Tibial nerve (tissue), 4 donors: ENCODE data around the gene SLC2A14. TPM values are rescaled to one million over a fixed set of nuclear protein-coding genes. Genes with fewer than 3 reads are reported as not detected.
"Not testable (repeated sequence)": the region's sequence is repeated elsewhere in the genome, so short reads cannot be mapped to it uniquely, and the experiment has no call there.

ENCODE experiments used
- DNase-seq, 2 donors: peaks; one replicate each; pipeline ENCODE4 v3.0.0-alpha.2; 2019; ENCODE audit warnings: low spot score in 2 of 2
- H3K27ac ChIP-seq, 4 donors: fragments of 200-600 bp; sonication (generic) in 3 of 4; one replicate each; pipeline ENCODE4 v1.5.1; 2017 to 2019; ENCODE audit warnings: mild to moderate bottlenecking in 1 of 4
- H3K27me3 ChIP-seq, 2 donors: fragments of 200-600 bp; sonication (generic) in 1 of 2; one replicate each; pipeline versions ENCODE4 v1.5.1 to v1.6.0; 2017 to 2019
- H3K36me3 ChIP-seq, 3 donors: fragments of 200-600 bp; sonication (generic); one replicate each; pipeline ENCODE4 v1.5.1; 2018 to 2019
- H3K4me1 ChIP-seq, 4 donors: fragments of 200-600 bp; sonication (generic) in 3 of 4; one replicate each; pipeline ENCODE4 v1.5.1; 2017 to 2019
- H3K4me3 ChIP-seq, 4 donors: fragments of 200-600 bp; sonication (generic) in 3 of 4; one replicate each; pipeline ENCODE4 v1.5.1; 2017 to 2019; ENCODE audit warnings: mild to moderate bottlenecking in 1 of 4, moderate library complexity in 1 of 4
- H3K9me3 ChIP-seq, 4 donors: fragments of 200-600 bp; sonication (generic) in 3 of 4; one replicate each; pipeline ENCODE4 v1.5.1; 2017 to 2019
- EP300 ChIP-seq, 2 donors: sonication (generic); formaldehyde crosslinking; IDR thresholded peaks; one replicate each; pipeline ENCODE4 v1.6.1; 2017; ENCODE audit warnings: antibody characterized with exemption in 2 of 2, mild to moderate bottlenecking in 1 of 2
- POLR2A ChIP-seq, 2 donors: fragments of 450-650 bp; IDR thresholded peaks; one replicate each; pipeline ENCODE4 v1.6.1; 2017; ENCODE audit warnings: antibody characterized with exemption in 2 of 2, mild to moderate bottlenecking in 2 of 2, moderate library complexity in 2 of 2
- WGBS, 2 donors: methylation state at CpG; one replicate each; pipeline ENCODE4 v1.1.5; 2018; 5-methylcytosine and 5-hydroxymethylcytosine counted together
- total RNA-seq, 4 donors: library from RNA; depleted of rRNA; stranded (reverse); fragments of >200 nt; gene quantifications; one replicate each; pipeline ENCODE4 v1.1.0, GENCODE V29; 2016
- TF ChIP-seq, protein P1 (sequence below), 5 experiments: fragments of 200-600 bp in 3 of 5; fragments of 450-650 bp in 2 of 5; sonication (generic) in 3 of 5; IDR thresholded peaks; one replicate each; pipeline ENCODE4 v1.5.1; 2016 to 2019; ENCODE audit warnings: antibody characterized with exemption in 5 of 5, mild to moderate bottlenecking in 3 of 5, moderate library complexity in 2 of 5

The SLC2A14 gene
- total RNA-seq, 4 donors from 2014 or later = 3.7 to 26.7 (median 4.4) TPM; not detected in 1

DNA sequence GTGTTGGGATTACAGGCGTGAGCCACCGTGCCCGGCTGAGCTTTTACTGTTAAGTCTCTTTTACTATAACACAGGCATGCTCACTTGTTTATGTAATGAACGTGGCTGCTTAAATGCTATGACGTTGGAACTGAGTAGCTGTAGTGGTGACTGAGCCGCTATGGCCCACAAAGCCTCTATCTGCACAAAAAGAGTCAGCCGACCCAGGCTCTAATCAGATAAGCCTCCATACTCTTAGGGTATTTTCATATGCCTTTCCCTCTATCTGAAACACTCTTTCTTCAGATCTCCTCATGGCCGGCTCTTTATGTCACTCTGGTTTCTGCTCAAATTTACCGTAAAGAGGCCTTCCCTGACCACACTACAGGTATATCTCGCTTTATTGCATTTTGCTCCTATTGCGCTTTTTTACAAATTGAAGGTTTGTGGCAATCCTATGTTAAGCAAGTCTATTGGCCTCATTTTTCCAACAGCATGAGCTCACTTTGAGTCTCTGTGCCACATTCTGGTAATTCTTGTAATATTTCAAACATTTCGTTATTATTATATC is 8.0 kb downstream of the SLC2A14 start:
- DNase-seq = no peak
- Histone ChIP-seq H3K4me3 (no peak overlapping the region), H3K27ac (no peak overlapping the region), H3K36me3 (no peaks in the 10 kb centered on the region), H3K27me3 (no peaks in the 10 kb centered on the region), H3K9me3 (no peaks in the 10 kb centered on the region), H3K4me1 (peaks cover 0 to 13% (median 0%) of the 10 kb centered on the region in 4 donors)
- WGBS, 2 donors = 82 to 90% methylated on average over 12 of the region's 12 CpGs
- TF ChIP-seq POLR2A (IDR thresholded peaks at IDR 0.05) (no peak), EP300 (IDR thresholded peaks at IDR 0.05) (no peak)
- TF ChIP-seq, protein P1, sequence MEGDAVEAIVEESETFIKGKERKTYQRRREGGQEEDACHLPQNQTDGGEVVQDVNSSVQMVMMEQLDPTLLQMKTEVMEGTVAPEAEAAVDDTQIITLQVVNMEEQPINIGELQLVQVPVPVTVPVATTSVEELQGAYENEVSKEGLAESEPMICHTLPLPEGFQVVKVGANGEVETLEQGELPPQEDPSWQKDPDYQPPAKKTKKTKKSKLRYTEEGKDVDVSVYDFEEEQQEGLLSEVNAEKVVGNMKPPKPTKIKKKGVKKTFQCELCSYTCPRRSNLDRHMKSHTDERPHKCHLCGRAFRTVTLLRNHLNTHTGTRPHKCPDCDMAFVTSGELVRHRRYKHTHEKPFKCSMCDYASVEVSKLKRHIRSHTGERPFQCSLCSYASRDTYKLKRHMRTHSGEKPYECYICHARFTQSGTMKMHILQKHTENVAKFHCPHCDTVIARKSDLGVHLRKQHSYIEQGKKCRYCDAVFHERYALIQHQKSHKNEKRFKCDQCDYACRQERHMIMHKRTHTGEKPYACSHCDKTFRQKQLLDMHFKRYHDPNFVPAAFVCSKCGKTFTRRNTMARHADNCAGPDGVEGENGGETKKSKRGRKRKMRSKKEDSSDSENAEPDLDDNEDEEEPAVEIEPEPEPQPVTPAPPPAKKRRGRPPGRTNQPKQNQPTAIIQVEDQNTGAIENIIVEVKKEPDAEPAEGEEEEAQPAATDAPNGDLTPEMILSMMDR (IDR thresholded peaks at IDR 0.05) = no peak

GRCh38 chr12:7862814-7863348 is 9.8 kb downstream of the SLC2A14 start:
- H3K36me3 ChIP-seq, DNase-seq, H3K4me3 ChIP-seq, H3K27ac ChIP-seq, H3K27me3 ChIP-seq, H3K9me3 ChIP-seq: not testable (repeated sequence)
- 74 to 77% methylated on average over 20 of the region's 20 CpGs for WGBS, 2 donors
- H3K4me1 ChIP-seq = peaks cover 0 to 15% (median 0%) of the 10 kb centered on the region in 4 donors

DNA sequence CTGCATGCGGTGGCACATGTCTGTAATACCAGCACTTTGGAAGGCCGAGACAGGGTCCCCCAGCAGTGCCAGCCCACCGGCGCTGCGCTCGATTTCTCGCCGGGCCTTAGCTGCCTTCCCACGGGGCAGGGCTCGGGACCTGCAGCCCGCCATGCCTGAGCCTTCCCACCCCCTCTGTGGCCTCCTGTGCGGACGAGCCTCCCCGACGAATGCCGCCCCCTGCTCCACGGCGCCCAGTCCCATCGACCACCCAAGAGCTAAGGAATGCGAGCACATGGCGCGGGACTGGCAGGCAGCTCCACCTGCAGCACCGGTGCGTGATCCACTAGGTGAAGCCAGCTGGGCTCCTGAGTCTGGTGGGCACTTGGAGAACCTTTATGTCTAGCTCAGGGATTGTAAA is 10.4 kb downstream of the SLC2A14 start:
- WGBS, 2 donors = 92 to 95% methylated on average over 24 of the region's 24 CpGs
- not testable (repeated sequence) for H3K27ac ChIP-seq, H3K27me3 ChIP-seq, H3K4me3 ChIP-seq, H3K9me3 ChIP-seq, H3K36me3 ChIP-seq, DNase-seq
- H3K4me1 ChIP-seq = peaks cover 0 to 15% (median 0%) of the 10 kb centered on the region in 4 donors

DNA sequence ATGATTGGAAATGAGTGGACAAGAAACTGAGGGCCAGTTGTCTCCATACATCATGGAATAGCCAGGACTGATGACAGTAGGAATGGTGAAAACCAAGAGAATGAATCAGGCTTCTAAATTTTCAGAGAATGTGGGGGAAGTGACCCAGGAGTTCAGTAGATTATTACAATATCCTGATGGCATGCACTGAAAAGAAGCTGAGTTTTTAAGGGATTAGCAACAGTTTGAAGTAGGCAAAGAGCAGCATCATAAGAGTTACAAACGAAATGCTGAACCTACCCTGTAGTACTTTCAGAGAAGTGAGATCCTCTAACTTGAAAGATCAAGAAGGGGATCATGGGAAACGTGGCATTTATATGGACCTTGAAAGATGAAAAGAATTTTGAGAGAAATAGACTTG is 13.2 kb downstream of the SLC2A14 start:
- WGBS, 2 donors = 14 to 19% methylated on average over 2 of the region's 2 CpGs
- no peak overlapping the region for H3K27ac ChIP-seq
- no peak for TF ChIP-seq EP300 (IDR thresholded peaks at IDR 0.05)
- H3K27me3 ChIP-seq = no peaks in the 10 kb centered on the region
- peaks cover 0 to 15% (median 0%) of the 10 kb centered on the region in 4 donors for H3K4me1 ChIP-seq
- DNase-seq = no peak
- H3K9me3 ChIP-seq = no peaks in the 10 kb centered on the region
- H3K36me3 ChIP-seq = no peaks in the 10 kb centered on the region
- H3K4me3 ChIP-seq = no peak overlapping the region

DNA sequence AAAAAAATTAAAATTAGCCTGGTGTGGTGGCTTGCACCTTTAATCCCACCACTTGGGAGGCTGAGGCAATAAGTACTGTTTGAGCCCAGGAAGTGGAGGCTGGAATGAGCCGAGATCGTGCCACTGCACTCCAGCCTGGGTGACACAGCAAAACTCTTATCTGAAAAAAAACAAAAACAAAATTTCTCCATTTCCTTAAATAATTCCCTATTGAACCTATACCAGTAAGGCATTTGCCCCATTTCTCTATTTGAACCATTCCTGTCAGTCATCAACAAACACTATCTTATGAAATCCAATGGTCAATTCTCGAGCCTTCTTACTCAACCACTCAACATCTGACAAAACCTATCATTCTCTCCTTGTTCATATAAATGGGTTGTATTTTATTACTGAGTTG is 14.7 kb downstream of the SLC2A14 start:
- no peaks in the 10 kb centered on the region for H3K36me3 ChIP-seq
- no peak overlapping the region for H3K27ac ChIP-seq
- no peak overlapping the region for H3K4me3 ChIP-seq
- H3K27me3 ChIP-seq = no peaks in the 10 kb centered on the region
- no peak for DNase-seq
- H3K4me1 ChIP-seq = peaks cover 0 to 15% (median 0%) of the 10 kb centered on the region in 4 donors
- TF ChIP-seq POLR2A (IDR thresholded peaks at IDR 0.05) (no peak), EP300 (IDR thresholded peaks at IDR 0.05) (no peak)
- TF ChIP-seq, protein P1 (IDR thresholded peaks at IDR 0.05) = no peak
- no peaks in the 10 kb centered on the region for H3K9me3 ChIP-seq
- 82 to 86% methylated on average over 3 of the region's 3 CpGs for WGBS, 2 donors

DNA sequence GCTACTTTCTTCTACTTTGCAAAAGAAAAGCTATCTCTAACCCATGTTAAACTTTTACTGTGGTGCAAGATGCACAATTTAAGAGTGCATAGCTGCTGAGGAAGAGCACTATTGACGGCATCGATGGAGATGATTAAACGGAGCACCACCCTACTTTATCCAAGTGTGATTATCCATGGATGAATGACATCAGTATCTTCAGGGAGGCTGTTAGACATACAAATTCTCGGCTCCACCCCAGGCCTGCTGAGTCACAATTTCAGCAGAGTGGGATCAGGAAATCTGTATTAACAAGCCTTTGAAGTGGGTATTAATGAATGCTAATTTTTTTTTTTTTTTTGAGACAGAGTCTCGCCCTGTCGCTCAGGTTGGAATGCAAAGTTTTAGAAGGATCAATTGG is 16.2 kb downstream of the SLC2A14 start:
- Histone ChIP-seq H3K4me3 (no peak overlapping the region), H3K36me3 (no peaks in the 10 kb centered on the region)
- no peak for TF ChIP-seq POLR2A (IDR thresholded peaks at IDR 0.05)
- TF ChIP-seq EP300 (IDR thresholded peaks at IDR 0.05) = no peak
- TF ChIP-seq, protein P1 (IDR thresholded peaks at IDR 0.05) = no peak

More for the DNA sequence above, 16.2 kb downstream of the SLC2A14 start:
- no peak for DNase-seq
- Histone ChIP-seq H3K27me3 (no peaks in the 10 kb centered on the region), H3K27ac (no peak overlapping the region), H3K4me1 (peaks cover 0 to 15% (median 0%) of the 10 kb centered on the region in 4 donors), H3K9me3 (no peaks in the 10 kb centered on the region)
- 84 to 88% methylated on average over 6 of the region's 6 CpGs for WGBS, 2 donors
